Osteoblast (primary cell): ENCODE measurements around the gene GSTO1. TPM values are rescaled to one million over a fixed set of nuclear protein-coding genes. Genes with fewer than 3 reads are reported as not detected.
A peak's percentile ranks its signal among the peaks of the same experiment; 100 is the strongest.

Experiments
- DNase-seq: peaks from one replicate; pipeline ENCODE4 v3.0.0; 2011; ENCODE audit warnings: low spot score, mixed read lengths; ENCODE audit not compliant: insufficient read length; ENCODE audit errors: missing footprints
- H2AFZ ChIP-seq: 2 replicates; pipeline ENCODE4 v1.6.0; 2011; ENCODE audit warnings: mild to moderate bottlenecking, low read length
- H3K27ac ChIP-seq: 2 replicates; pipeline ENCODE4 v1.5.1; 2011; ENCODE audit warnings: mild to moderate bottlenecking, low read depth, low read length, moderate library complexity
- H3K27me3 ChIP-seq: 2 replicates; pipeline ENCODE4 v1.6.0; 2012; ENCODE audit warnings: mild to moderate bottlenecking, control low read depth, inconsistent platforms, low read length, moderate library complexity; ENCODE audit not compliant: insufficient read depth
- H3K36me3 ChIP-seq: 2 replicates; pipeline ENCODE4 v1.5.1; 2011; ENCODE audit warnings: mild to moderate bottlenecking, low read length, control low read depth, moderate library complexity; ENCODE audit not compliant: insufficient read depth
- H3K4me1 ChIP-seq: 2 replicates; pipeline ENCODE4 v1.5.1; 2011; ENCODE audit warnings: mild to moderate bottlenecking, low read length, control low read depth, moderate library complexity; ENCODE audit not compliant: insufficient read depth
- H3K4me2 ChIP-seq: 2 replicates; pipeline ENCODE4 v1.6.0; 2011; ENCODE audit warnings: mild to moderate bottlenecking, low read length; ENCODE audit not compliant: insufficient read depth
- H3K4me3 ChIP-seq: fragments of 200-600 bp; sonication (generic); 3 replicates; pipeline ENCODE4 v1.5.1; 2012; ENCODE audit warnings: mild to moderate bottlenecking, low read length, inconsistent platforms; ENCODE audit not compliant: insufficient read depth
- H3K79me2 ChIP-seq: 2 replicates; pipeline ENCODE4 v1.6.0; 2012; ENCODE audit warnings: mild to moderate bottlenecking, low read length, control low read depth, inconsistent platforms; ENCODE audit not compliant: insufficient read depth
- H3K9me3 ChIP-seq: 2 replicates; pipeline ENCODE4 v1.5.1; 2011; ENCODE audit warnings: low read depth, low read length, control low read depth
- H4K20me1 ChIP-seq: 2 replicates; pipeline ENCODE4 v1.6.0; 2012; ENCODE audit warnings: mild to moderate bottlenecking, low read length, control low read depth; ENCODE audit not compliant: insufficient read depth
- CTCF ChIP-seq: IDR thresholded peaks from 2 replicates; pipeline ENCODE4 v1.5.1; 2011; ENCODE audit warnings: mild to moderate bottlenecking, low read depth, low read length, moderate library complexity; ENCODE audit errors: extremely low read depth
- total RNA-seq: library from RNA; depleted of rRNA; stranded (reverse); fragments of >200 nt; gene quantifications from 2 replicates; pipeline ENCODE4 v1.2.3, GENCODE V29; 2012

The GSTO1 gene
- total RNA-seq, 1 donor, result 149 TPM

GRCh38 chr10:104260775-104261115, 6.1 kb downstream of the GSTO1 start:
- H3K27ac ChIP-seq, result peak overlapping the region; percentile 51
- peaks cover 83% of the 10 kb centered on the region for H3K79me2 ChIP-seq
- peaks cover 41% of the 10 kb centered on the region for H3K4me1 ChIP-seq
- H3K36me3 ChIP-seq, result peaks cover 91% of the 10 kb centered on the region
- H3K9me3 ChIP-seq, result no peaks in the 10 kb centered on the region
- no peak for TF ChIP-seq CTCF
- no peaks in the 10 kb centered on the region for H3K27me3 ChIP-seq
- H2AFZ ChIP-seq, result no peak overlapping the region
- H3K4me2 ChIP-seq, result peak overlapping the region; percentile 30
- H4K20me1 ChIP-seq, result peaks cover 30% of the 10 kb centered on the region
- DNase-seq, result no peak
- H3K4me3 ChIP-seq, result no peak overlapping the region

GRCh38 chr10:104262055-104262454, 7.4 kb downstream of the GSTO1 start:
- Histone ChIP-seq H3K4me1 (peaks cover 28% of the 10 kb centered on the region), H3K4me3 (no peak overlapping the region), H3K9me3 (no peaks in the 10 kb centered on the region), H2AFZ (no peak overlapping the region), H3K4me2 (no peak overlapping the region), H3K27me3 (no peaks in the 10 kb centered on the region), H3K27ac (peak overlapping the region; percentile 51), H3K36me3 (peaks cover 96% of the 10 kb centered on the region), H3K79me2 (peaks cover 73% of the 10 kb centered on the region), H4K20me1 (peaks cover 21% of the 10 kb centered on the region)
- DNase-seq, result no peak
- TF ChIP-seq CTCF, result no peak

DNA sequence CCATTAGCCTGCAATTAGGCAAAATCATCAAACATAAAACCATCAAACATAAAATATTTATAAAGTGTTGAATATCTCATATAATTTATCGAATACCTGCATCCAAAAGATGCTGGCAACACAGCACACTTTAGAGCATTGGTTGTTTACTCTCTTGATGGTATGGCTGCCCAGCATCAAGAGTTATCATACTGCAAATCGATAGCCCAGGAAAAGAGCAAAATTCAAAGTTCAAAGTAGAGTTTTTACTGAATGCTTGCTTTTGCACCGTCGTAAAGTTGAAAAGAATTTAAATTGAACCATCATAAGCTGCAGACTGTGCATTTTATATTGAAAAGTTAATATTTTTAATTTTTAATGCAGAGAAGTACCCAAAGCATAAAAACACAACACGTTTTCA, 10.1 kb downstream of the GSTO1 start:
- no peak for DNase-seq
- H3K27ac ChIP-seq, result no peak overlapping the region
- H3K4me1 ChIP-seq, result peaks cover 30% of the 10 kb centered on the region
- no peak overlapping the region for H2AFZ ChIP-seq
- no peak overlapping the region for H3K4me2 ChIP-seq
- peaks cover 85% of the 10 kb centered on the region for H3K36me3 ChIP-seq
- TF ChIP-seq CTCF, result no peak
- no peaks in the 10 kb centered on the region for H3K9me3 ChIP-seq
- no peaks in the 10 kb centered on the region for H3K27me3 ChIP-seq
- no peak overlapping the region for H3K4me3 ChIP-seq
- peaks cover 47% of the 10 kb centered on the region for H3K79me2 ChIP-seq
- H4K20me1 ChIP-seq, result peaks cover 13% of the 10 kb centered on the region

- H3K36me3 ChIP-seq, result peaks cover 57% of the 10 kb centered on the region
- no peaks in the 10 kb centered on the region for H3K9me3 ChIP-seq
- peak overlapping the region; percentile 82 for H3K4me3 ChIP-seq
- peak overlapping the region; percentile 84 for H3K27ac ChIP-seq
- TF ChIP-seq CTCF, result no peak
- DNase-seq, result no peak
- H2AFZ ChIP-seq, result peak overlapping the region; percentile 56
- peaks cover 15% of the 10 kb centered on the region for H3K4me1 ChIP-seq
- H3K27me3 ChIP-seq, result no peaks in the 10 kb centered on the region
- H3K4me2 ChIP-seq, result peak overlapping the region; percentile 94
- peaks cover 25% of the 10 kb centered on the region for H3K79me2 ChIP-seq
- peaks cover 10% of the 10 kb centered on the region for H4K20me1 ChIP-seq
These were observed 13.2 kb downstream of the GSTO1 start for GRCh38 chr10:104267721-104268404.
